Heart left ventricle (tissue), 16 donors: ENCODE data around the gene KCNQ1. TPM values are rescaled to one million over a fixed set of nuclear protein-coding genes. Genes with fewer than 3 reads are reported as not detected.
"Not testable (repeated sequence)": the region's sequence is repeated elsewhere in the genome, so short reads cannot be mapped to it uniquely, and the experiment has no call there.

Experiments used
- ATAC-seq, 4 donors: fragments of 200-7000 bp; cut with Tn5 transposase; one replicate each; pipeline ENCODE4 v1.9.1; 2020 to 2022; ENCODE audit warnings: moderate library complexity in 4 of 4, mild to moderate bottlenecking in 3 of 4, moderate number of reproducible peaks in 1 of 4
- DNase-seq, 5 donors: peaks; one replicate each; pipeline ENCODE4 v3.0.0-alpha.2; 2020
- H3K27ac ChIP-seq, 12 donors: fragments of 200-600 bp; sonication (generic) in 4 of 12; one replicate each; pipeline versions ENCODE4 v1.5.0 to v1.8.0; 2016 to 2022; ENCODE audit warnings: mild to moderate bottlenecking in 2 of 12
- H3K27me3 ChIP-seq, 9 donors: fragments of 200-600 bp; sonication (generic) in 2 of 9; one replicate each; pipeline versions ENCODE4 v1.5.1 to v1.8.0; 2016 to 2022; ENCODE audit warnings: mild to moderate bottlenecking in 3 of 9
- H3K36me3 ChIP-seq, 9 donors: fragments of 200-600 bp; sonication (generic) in 2 of 9; one replicate each; pipeline versions ENCODE4 v1.5.0 to v1.8.0; 2018 to 2022; ENCODE audit warnings: mild to moderate bottlenecking in 2 of 9
- H3K4me1 ChIP-seq, 12 donors: fragments of 200-600 bp; sonication (generic) in 4 of 12; one replicate each; pipeline versions ENCODE4 v1.5.0 to v1.8.0; 2016 to 2022; ENCODE audit warnings: mild to moderate bottlenecking in 3 of 12
- H3K4me3 ChIP-seq, 12 donors: fragments of 200-600 bp; sonication (generic) in 4 of 12; one replicate each; pipeline versions ENCODE4 v1.5.0 to v1.8.0; 2017 to 2022; ENCODE audit warnings: mild to moderate bottlenecking in 9 of 12, moderate library complexity in 4 of 12
- H3K9me3 ChIP-seq, 12 donors: fragments of 200-600 bp; sonication (generic) in 4 of 12; one replicate each; pipeline versions ENCODE4 v1.5.0 to v1.8.0; 2016 to 2022; ENCODE audit warnings: mild to moderate bottlenecking in 1 of 12
- CTCF ChIP-seq, 12 donors: fragments of 200-600 bp; sonication (generic) in 4 of 12; IDR thresholded peaks; one replicate each; pipeline versions ENCODE4 v1.5.0 to v1.8.0; 2018 to 2022; ENCODE audit warnings: antibody characterized with exemption in 12 of 12, mild to moderate bottlenecking in 5 of 12
- POLR2A ChIP-seq, 2 donors: fragments of 450-650 bp; IDR thresholded peaks; one replicate each; pipeline ENCODE4 v1.6.1; 2017; ENCODE audit warnings: antibody characterized with exemption in 2 of 2, mild to moderate bottlenecking in 2 of 2, moderate library complexity in 2 of 2
- WGBS, 4 donors: extraction: QIAGEN DNeasy Blood & Tissue Kit in 2 of 4; methylation state at CpG; one replicate each; pipeline versions ENCODE4 v1.1.5 to v1.1.7; 2013 to 2018; 5-methylcytosine and 5-hydroxymethylcytosine counted together
- intact Hi-C, 10 donors: fragments of 100-400 bp; cut with DNase I; formaldehyde crosslinking; loops; one replicate each; pipeline versions ENCODE4 v1.11.1 to v1.14.2; 2022
- polyA plus RNA-seq, 2 donors: library from polyadenylated mRNA; stranded (reverse); fragments of 200-250 nt; gene quantifications; one replicate each; pipeline ENCODE4 v1.2.3, GENCODE V29; 2013
- total RNA-seq, 9 donors: library from RNA; depleted of rRNA in 2 of 9; stranded (reverse); fragments of >200 nt in 2 of 9; fragmentation: NEBNext Ultra II Directional in 3 of 9; extraction: Animal tissue kit (Norgen Biotek cat#: 25700) in 3 of 9; gene quantifications; one replicate each; pipeline versions ENCODE4 v1.1.0 to v1.2.4, GENCODE V29; 2016 to 2023
- donor health status: ischemic (EF 13 %, LVEDD 7.1; RV severe dilation, severe dysfunction).
- donor health status: healthy with polysubstance abuse.
- donor health status: DM: no; HTN: yes; CAD: no.
- donor health status: DM: no; HTN: no; CAD: no.
- donor health status: ischemic (EF 25% LVEDD 6.9; RV normal size, moderate dysfunction).
- donor health status: ischemic (EF 25% LVEDD 5.7; RV mildly dilated, moderate dysfunction).
- donor health status: healthy.
- donor health status: DM: yes; HTN: yes; CAD: no.
- donor health status: ischemic (EF 35%, LVEDD 5.7; RV mildly dilated, moderate dysfunction).
- donor health status: nonischemic (EF 11% LVEDD 7.7; RV severe dilation, severe dysfunction).
- donor health status: DM: yes; HTN: yes; CAD: no.
- donor health status: PGD.
- donor health status: ischemic (EF 29% LVEDD 5.4; RV normal size, mild dysfunction).
- donor health status: nonischemic (EF 23%, LVEDD 6.1; RV moderate dilation, normal function).

The KCNQ1 gene
- total and polyA plus RNA-seq, 11 donors, result 18.6 to 42.4 (median 31.4) TPM

- no peak for DNase-seq
- intact Hi-C loops, result loop anchor here in 2 of 10 donors (5.0 kb wide), 1 partner anchor 37 kb away; no protein-coding TSS in a partner anchor
- H3K9me3 ChIP-seq, result peaks cover 0 to 5% (median 0%) of the 10 kb centered on the region in 12 donors
- ATAC-seq, result no peak
- peak overlapping the region in 4 of 12 donors; percentile 64 to 80 (median 72) for H3K27ac ChIP-seq
- H3K4me1 ChIP-seq, result peaks cover 0 to 30% (median 7%) of the 10 kb centered on the region in 12 donors
- TF ChIP-seq CTCF (IDR thresholded peaks at IDR 0.05), result no peak
- no peak for TF ChIP-seq POLR2A (IDR thresholded peaks at IDR 0.05)
- H3K4me3 ChIP-seq, result no peak overlapping the region
- H3K27me3 ChIP-seq, result no peaks in the 10 kb centered on the region
- 57 to 66% (median 63%) methylated on average over 17 of the region's 17 CpGs for WGBS, 4 donors
- no peaks in the 10 kb centered on the region for H3K36me3 ChIP-seq
Observed at GRCh38 chr11:2475136-2475918, 30.5 kb downstream of the KCNQ1 start.

DNA sequence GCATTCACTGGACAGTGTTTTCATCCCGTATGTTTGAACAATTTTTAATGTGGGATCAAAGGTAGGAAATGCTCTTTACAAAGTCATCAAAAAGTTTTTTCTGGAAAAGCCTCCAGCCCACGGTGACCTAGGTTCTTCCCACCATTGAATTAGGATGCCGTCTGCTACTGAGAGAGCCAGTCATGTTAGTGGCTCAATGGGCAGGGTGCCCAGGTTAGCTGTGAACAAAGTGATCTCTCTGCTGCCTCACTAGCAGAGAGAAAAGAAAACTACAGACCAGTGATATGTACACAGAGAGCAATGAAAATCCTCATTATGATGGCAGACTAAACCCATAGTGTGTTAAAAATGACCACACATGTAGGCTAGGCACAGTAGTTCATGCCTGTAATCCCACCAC lies 32.4 kb downstream of the KCNQ1 start:
- ATAC-seq (peak; percentile 22 to 46 (median 37)), DNase-seq (peak in 2 of 5 donors; percentile 78 to 79)
- TF ChIP-seq CTCF (IDR thresholded peaks at IDR 0.05), result no peak
- TF ChIP-seq POLR2A (IDR thresholded peaks at IDR 0.05), result no peak
- WGBS, 4 donors, result 26 to 46% (median 30%) methylated on average over 3 of the region's 3 CpGs
- H3K27me3 ChIP-seq, result no peaks in the 10 kb centered on the region
- H3K4me1 ChIP-seq, result peaks cover 0 to 35% (median 12%) of the 10 kb centered on the region in 12 donors
- intact Hi-C loops, result loop anchor here in 2 of 10 donors (5.0 kb wide), 1 partner anchor 35 kb away; no protein-coding TSS in a partner anchor
- H3K36me3 ChIP-seq, result no peaks in the 10 kb centered on the region
- H3K4me3 ChIP-seq, result no peak overlapping the region
- peak overlapping the region in 1 of 12 donors; percentile 26 for H3K27ac ChIP-seq
- peaks cover 0 to 5% (median 0%) of the 10 kb centered on the region in 12 donors for H3K9me3 ChIP-seq

GRCh38 chr11:2477936-2478335 lies 33.1 kb downstream of the KCNQ1 start:
- no peak overlapping the region for H3K4me3 ChIP-seq
- H3K4me1 ChIP-seq, result peaks cover 0 to 42% (median 18%) of the 10 kb centered on the region in 12 donors
- TF ChIP-seq POLR2A (IDR thresholded peaks at IDR 0.05), result no peak
- TF ChIP-seq CTCF (IDR thresholded peaks at IDR 0.05), result no peak
- 55 to 66% (median 60%) methylated on average over 8 of the region's 8 CpGs for WGBS, 4 donors
- intact Hi-C loops, result loop anchor here in 2 of 10 donors (5.0 kb wide), 1 partner anchor 34 kb away; no protein-coding TSS in a partner anchor
- H3K36me3 ChIP-seq, result no peaks in the 10 kb centered on the region
- no peaks in the 10 kb centered on the region for H3K27me3 ChIP-seq
- H3K27ac ChIP-seq, result peak overlapping the region in 1 of 12 donors; percentile 26
- ATAC-seq, result no peak
- DNase-seq, result no peak
- peaks cover 0 to 5% (median 0%) of the 10 kb centered on the region in 12 donors for H3K9me3 ChIP-seq

DNA sequence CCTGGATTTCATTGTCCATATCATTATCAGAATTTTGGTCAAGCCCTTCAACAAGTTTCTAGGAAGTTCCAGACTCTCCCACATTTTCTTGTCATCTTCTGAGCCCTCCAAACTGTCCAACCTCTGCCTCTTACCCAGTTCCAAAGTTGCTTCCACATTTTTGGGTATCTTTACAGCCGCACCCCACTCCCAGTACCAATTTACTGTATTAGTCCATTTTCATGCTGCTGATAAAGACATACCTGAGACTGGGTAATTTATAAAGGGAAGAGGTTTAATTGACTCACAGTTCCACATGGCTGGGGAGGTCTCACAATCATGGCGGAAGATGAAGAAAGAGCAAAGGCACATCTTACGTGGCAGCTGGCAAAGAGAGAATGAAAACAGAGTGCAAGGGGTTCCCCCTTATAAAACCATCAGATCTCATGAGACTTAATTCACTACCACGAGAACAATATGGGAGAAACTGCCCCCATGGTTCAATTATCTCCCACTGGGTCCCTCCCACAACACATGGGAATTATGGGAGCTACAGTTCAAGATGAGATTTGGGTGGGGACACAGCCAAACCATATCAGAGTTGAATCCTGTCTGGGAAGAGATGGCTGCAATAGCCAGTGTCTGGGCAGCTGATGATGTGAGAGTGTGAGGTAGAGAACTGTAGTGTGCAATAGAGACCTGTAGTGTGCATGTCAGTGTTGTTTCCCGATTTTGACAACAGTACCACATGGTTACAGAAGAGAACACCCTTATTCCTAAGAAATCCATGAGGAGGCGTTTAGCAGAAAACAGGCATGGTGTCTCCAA lies 35.5 kb downstream of the KCNQ1 start:
- DNase-seq, H3K36me3 ChIP-seq, H3K27me3 ChIP-seq, H3K4me3 ChIP-seq, ATAC-seq, intact Hi-C loops, H3K9me3 ChIP-seq: not testable (repeated sequence)
- Histone ChIP-seq H3K27ac (peak overlapping the region in 1 of 12 donors; percentile 37), H3K4me1 (peaks cover 0 to 39% (median 19%) of the 10 kb centered on the region in 12 donors)
- WGBS, 4 donors, result 72 to 81% (median 75%) methylated on average over 6 of the region's 6 CpGs
